AG10803 (cell line): Measurements from ENCODE around the gene DPF3.
"Not testable (repeated sequence)": the region's sequence is repeated elsewhere in the genome, so short reads cannot be mapped to it uniquely, and the experiment has no call there.

ENCODE experiments used
- DNase-seq: peaks from one replicate; pipeline ENCODE4 v3.0.0; 2010; ENCODE audit warnings: low read depth
- H3K4me3 ChIP-seq: 2 replicates; pipeline ENCODE4 v1.5.1; 2011; ENCODE audit warnings: mild to moderate bottlenecking, low read length, control low read depth
- TF ChIP-seq, protein P1 (sequence below): conservative IDR thresholded peaks from 2 replicates; pipeline ENCODE4 v1.5.1; 2011; ENCODE audit warnings: mild to moderate bottlenecking, low read length, control low read depth, inconsistent platforms

Gene DPF3

DNA sequence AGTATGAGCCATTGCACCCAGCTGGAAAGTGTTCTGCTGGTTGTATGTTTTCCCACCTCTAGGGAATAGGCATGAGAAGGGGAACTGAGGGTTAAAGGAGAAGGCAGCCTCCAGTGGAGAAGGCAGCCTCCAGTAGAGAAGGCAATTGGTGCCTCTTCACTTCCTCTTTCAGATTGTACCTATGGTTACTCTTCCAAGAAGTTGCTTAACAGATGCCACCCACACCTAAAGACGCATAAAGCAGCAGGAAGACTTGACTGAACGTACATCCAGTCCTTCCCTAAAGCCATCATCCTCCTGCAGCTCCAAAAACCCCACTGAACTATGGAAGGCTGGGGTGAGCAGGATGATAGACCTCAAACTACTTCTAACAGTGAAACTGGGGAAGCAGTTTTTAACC lies 13.1 kb downstream of the DPF3 start:
- no peak for DNase-seq
- no peak overlapping the region for H3K4me3 ChIP-seq
- TF ChIP-seq, protein P1, sequence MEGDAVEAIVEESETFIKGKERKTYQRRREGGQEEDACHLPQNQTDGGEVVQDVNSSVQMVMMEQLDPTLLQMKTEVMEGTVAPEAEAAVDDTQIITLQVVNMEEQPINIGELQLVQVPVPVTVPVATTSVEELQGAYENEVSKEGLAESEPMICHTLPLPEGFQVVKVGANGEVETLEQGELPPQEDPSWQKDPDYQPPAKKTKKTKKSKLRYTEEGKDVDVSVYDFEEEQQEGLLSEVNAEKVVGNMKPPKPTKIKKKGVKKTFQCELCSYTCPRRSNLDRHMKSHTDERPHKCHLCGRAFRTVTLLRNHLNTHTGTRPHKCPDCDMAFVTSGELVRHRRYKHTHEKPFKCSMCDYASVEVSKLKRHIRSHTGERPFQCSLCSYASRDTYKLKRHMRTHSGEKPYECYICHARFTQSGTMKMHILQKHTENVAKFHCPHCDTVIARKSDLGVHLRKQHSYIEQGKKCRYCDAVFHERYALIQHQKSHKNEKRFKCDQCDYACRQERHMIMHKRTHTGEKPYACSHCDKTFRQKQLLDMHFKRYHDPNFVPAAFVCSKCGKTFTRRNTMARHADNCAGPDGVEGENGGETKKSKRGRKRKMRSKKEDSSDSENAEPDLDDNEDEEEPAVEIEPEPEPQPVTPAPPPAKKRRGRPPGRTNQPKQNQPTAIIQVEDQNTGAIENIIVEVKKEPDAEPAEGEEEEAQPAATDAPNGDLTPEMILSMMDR = no peak

DNA sequence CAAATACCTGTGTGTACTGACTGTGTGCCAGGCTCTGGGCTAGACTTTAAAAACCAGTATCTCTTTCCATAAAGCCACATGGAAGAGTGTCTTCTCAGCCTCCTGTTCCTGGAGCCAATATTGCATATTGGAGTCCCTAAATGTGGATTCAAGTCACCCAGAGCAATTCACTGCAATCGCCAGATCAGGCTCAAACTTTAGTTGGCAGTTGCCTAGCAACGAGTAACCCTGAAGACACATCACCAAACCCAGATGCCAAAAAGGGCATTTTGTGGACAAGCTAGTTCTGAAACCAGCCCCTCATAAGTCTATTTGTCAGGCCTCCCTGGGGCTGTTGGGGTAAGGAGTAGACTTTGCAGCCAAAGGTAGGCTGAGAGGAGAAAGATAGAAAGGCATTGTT lies 13.7 kb downstream of the DPF3 start:
- DNase-seq = no peak
- no peak overlapping the region for H3K4me3 ChIP-seq
- TF ChIP-seq, protein P1 = no peak

DNA sequence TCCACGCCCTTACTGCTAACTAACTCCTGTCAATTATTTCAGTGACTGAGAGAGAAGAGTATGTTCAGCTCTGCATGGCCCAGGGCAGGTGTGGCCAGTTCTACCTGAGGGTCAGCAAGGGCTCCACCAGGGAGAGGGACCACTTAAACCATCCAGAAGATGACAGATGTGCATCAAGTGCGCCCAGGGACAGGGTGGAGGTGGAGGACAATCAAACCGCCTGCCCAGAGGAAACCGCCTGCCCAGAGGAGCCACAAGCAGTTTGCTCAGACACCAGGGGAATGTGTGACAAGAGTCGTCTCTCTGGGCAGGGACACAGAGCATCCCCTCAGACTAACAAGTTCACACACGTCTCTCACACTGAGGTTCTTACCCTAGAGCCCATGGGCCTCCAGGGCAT lies 14.5 kb downstream of the DPF3 start:
- H3K4me3 ChIP-seq = no peak overlapping the region
- TF ChIP-seq, protein P1 = no peak
- no peak for DNase-seq

DNA sequence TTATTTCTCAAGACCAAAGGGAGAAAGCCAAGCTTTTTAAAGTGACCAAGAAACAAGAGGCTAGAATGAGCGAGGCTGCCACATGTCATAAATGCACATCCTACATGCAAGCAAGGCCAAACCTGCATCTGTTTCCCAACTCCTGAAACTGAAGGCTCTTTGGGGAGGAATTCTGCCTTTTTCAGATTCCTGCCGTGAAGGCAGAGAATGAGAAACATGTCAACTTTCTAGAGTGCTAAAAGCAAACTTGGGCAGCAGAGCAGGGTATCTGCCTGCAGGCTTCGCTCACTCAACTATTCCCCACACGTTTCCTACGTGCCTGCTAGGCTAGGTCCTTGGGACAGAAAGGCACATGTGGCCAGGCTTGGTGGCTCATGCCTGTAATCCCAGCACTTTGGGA lies 15.2 kb downstream of the DPF3 start:
- TF ChIP-seq, protein P1 = no peak
- no peak overlapping the region for H3K4me3 ChIP-seq
- DNase-seq = no peak

DNA sequence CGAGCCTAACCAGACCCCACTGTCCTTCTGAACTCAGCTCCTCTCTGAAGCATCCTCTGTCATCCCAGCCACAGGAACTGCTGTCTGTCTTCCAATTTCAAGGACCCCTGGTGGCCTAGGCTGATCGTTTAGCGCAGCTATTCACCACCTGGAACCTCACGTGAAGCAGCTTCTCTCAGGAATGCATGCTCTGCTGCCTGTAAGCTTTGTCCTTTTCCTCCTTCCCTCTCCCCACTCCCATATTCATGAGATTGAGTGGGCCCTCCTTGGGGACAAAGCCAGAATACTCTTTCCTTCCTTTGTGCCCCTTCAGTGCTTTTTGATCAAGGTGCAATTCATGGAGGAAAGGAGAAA lies 17.2 kb downstream of the DPF3 start:
- no peak overlapping the region for H3K4me3 ChIP-seq
- TF ChIP-seq, protein P1 = no peak
- DNase-seq = no peak

DNA sequence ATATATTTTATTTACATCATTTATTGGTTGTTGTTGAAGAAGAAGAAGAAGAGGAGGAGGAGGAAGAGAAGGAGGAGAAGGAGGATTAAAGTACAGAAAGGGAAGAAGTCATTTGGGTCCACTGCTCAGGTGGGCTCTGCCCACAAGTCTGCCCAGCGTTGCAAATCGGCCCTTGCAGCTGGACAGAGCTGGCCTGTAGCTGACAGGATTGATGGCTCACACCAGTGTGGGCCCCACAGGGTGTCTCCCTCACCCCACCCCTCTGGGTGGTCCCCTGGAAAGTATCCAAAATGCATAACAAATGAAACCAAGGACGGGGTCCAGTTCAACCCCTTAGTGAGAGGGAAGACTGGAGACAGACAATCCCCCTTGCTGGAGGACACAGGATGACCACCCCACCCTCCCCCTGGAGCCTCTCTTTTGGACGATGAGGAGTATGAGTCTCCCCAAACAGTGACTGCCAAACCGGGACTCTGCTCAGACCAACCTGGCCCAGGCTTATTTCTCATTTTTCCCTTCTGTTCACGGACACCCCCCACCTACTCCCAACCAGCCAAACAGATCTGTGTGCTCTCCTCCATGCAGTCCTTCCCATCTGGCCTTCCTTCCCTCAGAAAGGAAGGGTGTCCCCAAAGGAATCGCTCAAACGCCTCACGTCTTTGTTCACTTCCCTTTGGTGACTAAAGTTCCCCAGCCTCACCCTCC lies 17.7 kb downstream of the DPF3 start:
- TF ChIP-seq, protein P1 = no peak
- no peak for DNase-seq
- no peak overlapping the region for H3K4me3 ChIP-seq

DNA sequence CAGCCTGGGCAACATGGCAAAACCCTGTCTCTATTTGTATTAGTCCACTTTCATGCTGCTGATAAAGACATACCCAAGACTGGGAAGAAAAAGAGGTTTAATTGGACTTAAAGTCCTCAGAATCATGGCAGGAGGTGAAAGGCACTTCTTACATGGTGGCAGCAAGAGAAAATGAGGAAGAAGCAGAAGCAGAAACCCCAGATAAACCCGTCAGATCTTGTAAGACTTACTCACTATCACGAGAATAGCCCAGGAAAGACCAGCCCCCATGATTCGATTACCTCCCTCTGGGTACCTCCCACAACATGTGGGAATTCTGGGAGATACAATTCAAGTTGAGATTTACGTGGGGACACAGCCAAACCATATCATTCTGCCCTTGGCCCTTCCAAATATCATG lies 23.0 kb downstream of the DPF3 start:
- H3K4me3 ChIP-seq, DNase-seq: not testable (repeated sequence)
